Gastrocnemius medialis (tissue), 4 donors: ENCODE measurements around the gene ANKRD24. TPM values are rescaled to one million over a fixed set of nuclear protein-coding genes. Genes with fewer than 3 reads are reported as not detected.

Source experiments
- ATAC-seq, 2 donors: fragments of 150-250 bp; one replicate each; pipeline ENCODE4 v1.9.1; 2016
- DNase-seq, 2 donors: peaks; one replicate each; pipeline ENCODE4 v3.0.0-alpha.2; 2019
- H3K27ac ChIP-seq, 4 donors: fragments of 200-600 bp; sonication (generic); 1 replicate in 1 of 4; 2 replicates in 3 of 4; pipeline ENCODE4 v1.5.1; 2016 to 2018; ENCODE audit warnings: mild to moderate bottlenecking in 2 of 4, moderate library complexity in 1 of 4
- H3K27me3 ChIP-seq, 3 donors: fragments of 200-600 bp; sonication (generic) in 2 of 3; 1 replicate in 1 of 3; 2 replicates in 2 of 3; pipeline versions ENCODE4 v1.5.1 to v1.6.0; 2016 to 2019; ENCODE audit warnings: mild to moderate bottlenecking in 1 of 3, moderate library complexity in 1 of 3
- H3K36me3 ChIP-seq, 2 donors: fragments of 200-600 bp; sonication (generic) in 1 of 2; one replicate each; pipeline ENCODE4 v1.5.1; 2017 to 2018
- H3K4me1 ChIP-seq, 2 donors: fragments of 200-600 bp; sonication (generic) in 1 of 2; one replicate each; pipeline ENCODE4 v1.5.1; 2016 to 2017; ENCODE audit warnings: mild to moderate bottlenecking in 2 of 2
- H3K4me3 ChIP-seq, 4 donors: fragments of 200-600 bp; sonication (generic) in 3 of 4; 1 replicate in 1 of 4; 2 replicates in 3 of 4; pipeline ENCODE4 v1.5.1; 2016 to 2019; ENCODE audit warnings: mild to moderate bottlenecking in 2 of 4
- H3K9me3 ChIP-seq, 3 donors: fragments of 200-600 bp; sonication (generic) in 2 of 3; 1 replicate in 1 of 3; 2 replicates in 2 of 3; pipeline ENCODE4 v1.5.1; 2016 to 2019
- POLR2A ChIP-seq, 2 donors: fragments of 450-650 bp; IDR thresholded peaks; one replicate each; pipeline ENCODE4 v1.6.1; 2017; ENCODE audit warnings: antibody characterized with exemption in 2 of 2, mild to moderate bottlenecking in 2 of 2, moderate library complexity in 2 of 2
- in situ Hi-C, 4 donors: fragments of 200-750 bp; cut with MboI; loops; one replicate each; pipeline versions ENCODE4 v1.15.0 to v1.8.0; 2017; ENCODE audit warnings: low sequenced_read_pairs in 4 of 4
- intact Hi-C: fragments of 100-400 bp; cut with DNase I; formaldehyde crosslinking; loops from one replicate; pipeline ENCODE4 v1.15.1; 2023; ENCODE audit warnings: low total_unique reads
- total RNA-seq, 4 donors: library from RNA; depleted of rRNA; stranded (reverse); fragments of >200 nt; gene quantifications; one replicate each; pipeline versions ENCODE4 v1.1.0 to v1.2.3, GENCODE V29; 2016
- TF ChIP-seq, protein P1 (sequence below), 5 experiments: fragments of 450-650 bp in 3 of 5; fragments of 200-600 bp in 2 of 5; sonication (generic) in 2 of 5; IDR thresholded peaks in 4 of 5; conservative IDR thresholded peaks in 1 of 5; 1 replicate in 4 of 5; 2 replicates in 1 of 5; pipeline ENCODE4 v1.5.1; 2016 to 2019; ENCODE audit warnings: antibody characterized with exemption in 5 of 5, mild to moderate bottlenecking in 3 of 5, moderate library complexity in 3 of 5

ANKRD24 gene
- total RNA-seq, 4 donors from 2014 or later = 0.13 to 3.0 (median 0.45) TPM

GRCh38 chr19:4257025-4257424 is 74.5 kb downstream of the ANKRD24 start:
- Histone ChIP-seq H3K27ac (no peak overlapping the region), H3K27me3 (no peaks in the 10 kb centered on the region), H3K36me3 (peaks cover 8 to 88% of the 10 kb centered on the region in 2 donors), H3K4me3 (no peak overlapping the region), H3K4me1 (no peaks in the 10 kb centered on the region), H3K9me3 (no peaks in the 10 kb centered on the region)
- TF ChIP-seq, protein P1, sequence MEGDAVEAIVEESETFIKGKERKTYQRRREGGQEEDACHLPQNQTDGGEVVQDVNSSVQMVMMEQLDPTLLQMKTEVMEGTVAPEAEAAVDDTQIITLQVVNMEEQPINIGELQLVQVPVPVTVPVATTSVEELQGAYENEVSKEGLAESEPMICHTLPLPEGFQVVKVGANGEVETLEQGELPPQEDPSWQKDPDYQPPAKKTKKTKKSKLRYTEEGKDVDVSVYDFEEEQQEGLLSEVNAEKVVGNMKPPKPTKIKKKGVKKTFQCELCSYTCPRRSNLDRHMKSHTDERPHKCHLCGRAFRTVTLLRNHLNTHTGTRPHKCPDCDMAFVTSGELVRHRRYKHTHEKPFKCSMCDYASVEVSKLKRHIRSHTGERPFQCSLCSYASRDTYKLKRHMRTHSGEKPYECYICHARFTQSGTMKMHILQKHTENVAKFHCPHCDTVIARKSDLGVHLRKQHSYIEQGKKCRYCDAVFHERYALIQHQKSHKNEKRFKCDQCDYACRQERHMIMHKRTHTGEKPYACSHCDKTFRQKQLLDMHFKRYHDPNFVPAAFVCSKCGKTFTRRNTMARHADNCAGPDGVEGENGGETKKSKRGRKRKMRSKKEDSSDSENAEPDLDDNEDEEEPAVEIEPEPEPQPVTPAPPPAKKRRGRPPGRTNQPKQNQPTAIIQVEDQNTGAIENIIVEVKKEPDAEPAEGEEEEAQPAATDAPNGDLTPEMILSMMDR (IDR thresholded peaks at IDR 0.05 in 4 of 5, conservative IDR thresholded peaks at IDR 0.05 in 1 of 5) = no peak
- no peak for TF ChIP-seq POLR2A (IDR thresholded peaks at IDR 0.05)
- no peak for ATAC-seq
- in situ Hi-C loops (loop anchor here in 3 of 4 donors (25.0 kb wide), 3 partner anchors 155 to 380 kb away; partner anchors contain the start of genes CHAF1A (in 1 of the 3), SH3GL1 (in 1 of the 3) and TNFAIP8L1 (in 1 of the 3)), intact Hi-C loops (no loop called here)
- no peak for DNase-seq

GRCh38 chr19:4258181-4258580 is 75.7 kb downstream of the ANKRD24 start:
- no peaks in the 10 kb centered on the region for H3K27me3 ChIP-seq
- peaks cover 8 to 88% of the 10 kb centered on the region in 2 donors for H3K36me3 ChIP-seq
- H3K4me3 ChIP-seq = no peak overlapping the region
- H3K27ac ChIP-seq = no peak overlapping the region
- no peak for ATAC-seq
- DNase-seq = no peak
- intact Hi-C loops = no loop called here
- TF ChIP-seq, protein P1 (IDR thresholded peaks at IDR 0.05 in 4 of 5, conservative IDR thresholded peaks at IDR 0.05 in 1 of 5) = no peak
- TF ChIP-seq POLR2A (IDR thresholded peaks at IDR 0.05) = no peak
- no peaks in the 10 kb centered on the region for H3K9me3 ChIP-seq
- in situ Hi-C loops = loop anchor here in 3 of 4 donors (25.0 kb wide), 3 partner anchors 154 to 379 kb away; partner anchors contain the start of genes CHAF1A (in 1 of the 3), SH3GL1 (in 1 of the 3) and TNFAIP8L1 (in 1 of the 3)
- no peaks in the 10 kb centered on the region for H3K4me1 ChIP-seq

GRCh38 chr19:4260613-4261191 is 78.2 kb downstream of the ANKRD24 start:
- Histone ChIP-seq H3K9me3 (no peaks in the 10 kb centered on the region), H3K27ac (no peak overlapping the region), H3K36me3 (peaks cover 0 to 85% of the 10 kb centered on the region in 2 donors), H3K4me1 (no peaks in the 10 kb centered on the region), H3K27me3 (no peaks in the 10 kb centered on the region), H3K4me3 (no peak overlapping the region)
- intact Hi-C loops = no loop called here
- DNase-seq = no peak
- no peak for ATAC-seq
- in situ Hi-C loops = loop anchor here in 3 of 4 donors (10.0 to 25.0 kb wide), 4 partner anchors 94 to 377 kb away; partner anchors contain the start of genes CHAF1A (in 1 of the 3), SH3GL1 (in 1 of the 3) and TNFAIP8L1 (in 1 of the 3)
- TF ChIP-seq POLR2A (IDR thresholded peaks at IDR 0.05) = no peak
- TF ChIP-seq, protein P1 (IDR thresholded peaks at IDR 0.05 in 4 of 5, conservative IDR thresholded peaks at IDR 0.05 in 1 of 5) = no peak

DNA sequence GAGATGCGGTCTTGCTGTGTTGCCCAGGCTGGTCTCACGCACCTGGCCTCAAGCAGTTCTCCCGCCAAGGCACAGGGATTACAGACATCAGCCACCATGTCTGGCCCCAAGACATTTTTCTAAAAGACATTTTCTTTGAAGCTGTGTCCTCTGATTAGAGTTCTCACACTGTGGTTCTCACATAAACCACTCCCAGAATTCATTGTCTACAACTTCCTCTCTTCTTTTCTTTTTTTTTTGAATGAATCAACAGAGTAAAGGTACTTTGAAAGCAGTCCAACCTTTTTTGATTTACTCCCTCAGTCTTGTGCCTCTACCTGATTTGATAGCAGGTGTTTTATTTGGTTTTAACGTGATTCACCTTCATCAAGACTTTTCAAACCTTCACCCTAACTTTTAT is 82.3 kb downstream of the ANKRD24 start:
- no peak overlapping the region for H3K4me3 ChIP-seq
- H3K36me3 ChIP-seq = peaks cover 0 to 84% of the 10 kb centered on the region in 2 donors
- ATAC-seq (no peak), DNase-seq (no peak)
- H3K4me1 ChIP-seq = no peaks in the 10 kb centered on the region
- in situ Hi-C loops (loop anchor here in 3 of 4 donors (10.0 to 25.0 kb wide), 4 partner anchors 90 to 372 kb away; partner anchors contain the start of genes CHAF1A (in 1 of the 3), SH3GL1 (in 1 of the 3) and TNFAIP8L1 (in 1 of the 3)), intact Hi-C loops (loop anchor here (5.0 kb wide), 1 partner anchor 137 kb away; the partner anchor contains the start of genes CHAF1A and SH3GL1)
- no peak overlapping the region for H3K27ac ChIP-seq
- H3K27me3 ChIP-seq = no peaks in the 10 kb centered on the region
- no peaks in the 10 kb centered on the region for H3K9me3 ChIP-seq
- TF ChIP-seq, protein P1 (IDR thresholded peaks at IDR 0.05 in 4 of 5, conservative IDR thresholded peaks at IDR 0.05 in 1 of 5) = no peak
- TF ChIP-seq POLR2A (IDR thresholded peaks at IDR 0.05) = no peak
